SU-DHL-6 (cell line): ENCODE results near the gene C1QTNF5.

Source experiments
- H2AFZ ChIP-seq: fragments of 200-600 bp; sonication (generic); 2 replicates; pipeline ENCODE4 v1.6.1; 2014; ENCODE audit warnings: low read depth, mild to moderate bottlenecking, moderate library complexity, mixed read lengths, antibody characterized with exemption, low read length; ENCODE audit not compliant: severe bottlenecking
- H3F3A ChIP-seq: fragments of 200-600 bp; shearing (Covaris generic); 2 replicates; pipeline ENCODE4 v1.6.0; 2016; ENCODE audit warnings: antibody characterized with exemption, mild to moderate bottlenecking; ENCODE audit not compliant: insufficient read depth
- H3K27ac ChIP-seq: fragments of 200-600 bp; sonication (generic); 2 replicates; pipeline ENCODE4 v1.5.1; 2016; ENCODE audit warnings: low read depth, mild to moderate bottlenecking, low read length, moderate library complexity, mixed read lengths
- H3K27me3 ChIP-seq: fragments of 200-600 bp; sonication (generic), shearing (Covaris generic); 2 replicates; pipeline ENCODE4 v1.6.0; 2014; ENCODE audit warnings: mild to moderate bottlenecking, low read length
- H3K36me3 ChIP-seq: fragments of 200-600 bp; sonication (generic); 2 replicates; pipeline ENCODE4 v1.6.1; 2014; ENCODE audit warnings: mild to moderate bottlenecking, low read length, mixed read lengths
- H3K4me2 ChIP-seq: fragments of 300-600, 200-600 bp; shearing (Covaris generic), sonication (generic); 2 replicates; pipeline ENCODE4 v1.6.0; 2014; ENCODE audit warnings: low read length, low read depth, mild to moderate bottlenecking; ENCODE audit not compliant: poor library complexity, severe bottlenecking
- H3K4me3 ChIP-seq: fragments of 200-600 bp; sonication (generic); 2 replicates; pipeline ENCODE4 v1.5.1; 2014; ENCODE audit warnings: antibody characterized with exemption, low read length, mild to moderate bottlenecking, mixed read lengths; ENCODE audit not compliant: insufficient read depth, poor library complexity, severe bottlenecking
- H3K79me2 ChIP-seq: fragments of 200-600 bp; sonication (generic); 2 replicates; pipeline ENCODE4 v1.6.1; 2014; ENCODE audit warnings: mild to moderate bottlenecking, low read length, moderate library complexity; ENCODE audit not compliant: insufficient read depth
- H3K9ac ChIP-seq: fragments of 200-600 bp; sonication (generic); 2 replicates; pipeline ENCODE4 v1.7.0; 2014; ENCODE audit warnings: mild to moderate bottlenecking, low read length
- H3K9me2 ChIP-seq: fragments of 200-600 bp; sonication (generic); replicated peaks from 2 replicates; pipeline ENCODE4 v1.6.1; 2014; ENCODE audit warnings: low read length; ENCODE audit not compliant: insufficient read depth
- H3K9me3 ChIP-seq: fragments of 200-600 bp; sonication (generic); 2 replicates; pipeline ENCODE4 v1.6.1; 2014; ENCODE audit warnings: low read length, mixed read lengths; ENCODE audit not compliant: insufficient read depth
- H4K20me1 ChIP-seq: fragments of 200-600 bp; sonication (generic); 2 replicates; pipeline ENCODE4 v1.6.1; 2014; ENCODE audit warnings: low read depth, mild to moderate bottlenecking, antibody characterized with exemption, low read length, moderate library complexity, mixed read lengths
- CTCF ChIP-seq: fragments of 200-600 bp; sonication (generic); IDR thresholded peaks from one replicate; pipeline ENCODE4 v1.5.1; 2017; ENCODE audit warnings: antibody characterized with exemption, mild to moderate bottlenecking, low read length, moderate library complexity; ENCODE audit not compliant: insufficient read depth, poor library complexity, severe bottlenecking
- EZH2phosphoT487 ChIP-seq: fragments of 200-600 bp; sonication (generic), shearing (Covaris generic); conservative IDR thresholded peaks from 2 replicates; pipeline ENCODE4 v1.6.1; 2018; ENCODE audit warnings: mild to moderate bottlenecking, antibody characterized with exemption, low read length, moderate library complexity, mixed read lengths

C1QTNF5 gene

GRCh38 chr11:119355091-119355843 is 14.6 kb upstream of the C1QTNF5 start:
- no peaks in the 10 kb centered on the region for H3K36me3 ChIP-seq
- no peak overlapping the region for H3K27ac ChIP-seq
- H3K79me2 ChIP-seq, result no peaks in the 10 kb centered on the region
- no peak for TF ChIP-seq CTCF
- TF ChIP-seq EZH2phosphoT487, result no peak
- no peaks in the 10 kb centered on the region for H3K9me2 ChIP-seq
- no peaks in the 10 kb centered on the region for H3K9me3 ChIP-seq
- H3K4me3 ChIP-seq, result no peak overlapping the region
- H2AFZ ChIP-seq, result no peak overlapping the region
- H3F3A ChIP-seq, result no peaks in the 10 kb centered on the region
- H4K20me1 ChIP-seq, result no peaks in the 10 kb centered on the region
- no peak overlapping the region for H3K9ac ChIP-seq
- H3K27me3 ChIP-seq, result no peaks in the 10 kb centered on the region
- no peak overlapping the region for H3K4me2 ChIP-seq

- H4K20me1 ChIP-seq, result no peaks in the 10 kb centered on the region
- H3K27ac ChIP-seq, result no peak overlapping the region
- H3K9me3 ChIP-seq, result no peaks in the 10 kb centered on the region
- H3K4me3 ChIP-seq, result no peak overlapping the region
- H3K27me3 ChIP-seq, result no peaks in the 10 kb centered on the region
- H3F3A ChIP-seq, result no peaks in the 10 kb centered on the region
- H3K9ac ChIP-seq, result no peak overlapping the region
- no peaks in the 10 kb centered on the region for H3K36me3 ChIP-seq
- TF ChIP-seq CTCF (no peak), EZH2phosphoT487 (no peak)
- H2AFZ ChIP-seq, result no peak overlapping the region
- H3K79me2 ChIP-seq, result no peaks in the 10 kb centered on the region
- H3K4me2 ChIP-seq, result no peak overlapping the region
- H3K9me2 ChIP-seq, result no peaks in the 10 kb centered on the region
Measured at GRCh38 chr11:119352857-119353260, 12.2 kb upstream of the C1QTNF5 start.

GRCh38 chr11:119351232-119351631 is 10.5 kb upstream of the C1QTNF5 start:
- Histone ChIP-seq H3F3A (no peaks in the 10 kb centered on the region), H3K79me2 (no peaks in the 10 kb centered on the region), H3K9me3 (no peaks in the 10 kb centered on the region), H4K20me1 (no peaks in the 10 kb centered on the region), H3K27me3 (no peaks in the 10 kb centered on the region), H3K4me3 (no peak overlapping the region), H3K9me2 (no peaks in the 10 kb centered on the region), H3K4me2 (no peak overlapping the region), H3K36me3 (no peaks in the 10 kb centered on the region), H3K9ac (no peak overlapping the region), H2AFZ (no peak overlapping the region), H3K27ac (no peak overlapping the region)
- TF ChIP-seq CTCF (no peak), EZH2phosphoT487 (no peak)
